MCF 10A (cell line): ENCODE results near the gene NTM. TPM values are rescaled to one million over a fixed set of nuclear protein-coding genes. Genes with fewer than 3 reads are reported as not detected.

Source experiments
- BruUV-seq: library from RNA; stranded (reverse); fragments of 400-500 nt; replicated peaks from 2 replicates; lab custom pipeline; 2021; lab: Mats Ljungman, UMichigan
- CTCF ChIA-PET: fragments of 300-600 bp; sonication (Branson Sonifier 250); formaldehyde crosslinking; extraction: SDS; loops from one replicate; lab custom pipeline; 2021; ENCODE audit warnings: antibody characterized with exemption, inconsistent platforms; lab: Yijun Ruan, JAX
- POLR2A ChIA-PET: fragments of 300-600, 350-650 bp; sonication (Branson Sonifier 250); formaldehyde crosslinking; extraction: SDS; loops from one replicate; lab custom pipeline; 2020; ENCODE audit warnings: antibody characterized with exemption, inconsistent platforms; lab: Yijun Ruan, JAX
- DNase-seq: peaks from one replicate; pipeline ENCODE4 v3.0.0-alpha.2; 2018; ENCODE audit not compliant: unreplicated experiment
- H3K27ac Mint-ChIP-seq: one replicate; pipeline ENCODE4 v1.8.0; 2022; ENCODE audit warnings: mild to moderate bottlenecking, low read depth, mixed read lengths; ENCODE audit not compliant: unreplicated experiment
- H3K27me3 Mint-ChIP-seq: one replicate; pipeline ENCODE4 v1.8.0; 2022; ENCODE audit warnings: mixed read lengths; ENCODE audit not compliant: insufficient read depth, unreplicated experiment
- H3K36me3 Mint-ChIP-seq: one replicate; pipeline ENCODE4 v1.8.0; 2022; ENCODE audit warnings: mild to moderate bottlenecking, moderate library complexity, mixed read lengths; ENCODE audit not compliant: insufficient read depth, unreplicated experiment
- H3K4me1 Mint-ChIP-seq: one replicate; pipeline ENCODE4 v1.8.0; 2022; ENCODE audit warnings: mixed read lengths; ENCODE audit not compliant: insufficient read depth, unreplicated experiment
- H3K4me3 Mint-ChIP-seq: one replicate; pipeline ENCODE4 v1.8.0; 2022; ENCODE audit warnings: mild to moderate bottlenecking, moderate library complexity, mixed read lengths; ENCODE audit not compliant: unreplicated experiment
- H3K9me3 Mint-ChIP-seq: one replicate; pipeline ENCODE4 v1.8.0; 2022; ENCODE audit warnings: mixed read lengths; ENCODE audit not compliant: unreplicated experiment
- intact Hi-C: fragments of 100-400 bp; cut with micrococcal nuclease; formaldehyde crosslinking; loops from 2 replicates; pipeline ENCODE4 v1.14.1; 2022
- total RNA-seq: library from RNA; stranded (reverse); gene quantifications from 2 replicates; pipeline ENCODE4 v1.2.3, GENCODE V29; 2022
- TF ChIP-seq, protein P1 (sequence below): fragments of 200-600 bp; IDR thresholded peaks from one replicate; pipeline ENCODE4 v1.8.0; 2022; ENCODE audit warnings: antibody characterized with exemption, mild to moderate bottlenecking; ENCODE audit not compliant: unreplicated experiment

NTM gene
- total RNA-seq, 1 experiment from 2014 or later, result not detected

- H3K27ac Mint-ChIP-seq, result no peak overlapping the region
- ChIA-PET CTCF (no interaction called here), POLR2A (no interaction called here)
- no peaks in the 10 kb centered on the region for H3K4me1 Mint-ChIP-seq
- DNase-seq, result no peak
- peaks cover 49% of the 10 kb centered on the region for H3K9me3 Mint-ChIP-seq
- no peaks in the 10 kb centered on the region for H3K36me3 Mint-ChIP-seq
- TF ChIP-seq, protein P1, sequence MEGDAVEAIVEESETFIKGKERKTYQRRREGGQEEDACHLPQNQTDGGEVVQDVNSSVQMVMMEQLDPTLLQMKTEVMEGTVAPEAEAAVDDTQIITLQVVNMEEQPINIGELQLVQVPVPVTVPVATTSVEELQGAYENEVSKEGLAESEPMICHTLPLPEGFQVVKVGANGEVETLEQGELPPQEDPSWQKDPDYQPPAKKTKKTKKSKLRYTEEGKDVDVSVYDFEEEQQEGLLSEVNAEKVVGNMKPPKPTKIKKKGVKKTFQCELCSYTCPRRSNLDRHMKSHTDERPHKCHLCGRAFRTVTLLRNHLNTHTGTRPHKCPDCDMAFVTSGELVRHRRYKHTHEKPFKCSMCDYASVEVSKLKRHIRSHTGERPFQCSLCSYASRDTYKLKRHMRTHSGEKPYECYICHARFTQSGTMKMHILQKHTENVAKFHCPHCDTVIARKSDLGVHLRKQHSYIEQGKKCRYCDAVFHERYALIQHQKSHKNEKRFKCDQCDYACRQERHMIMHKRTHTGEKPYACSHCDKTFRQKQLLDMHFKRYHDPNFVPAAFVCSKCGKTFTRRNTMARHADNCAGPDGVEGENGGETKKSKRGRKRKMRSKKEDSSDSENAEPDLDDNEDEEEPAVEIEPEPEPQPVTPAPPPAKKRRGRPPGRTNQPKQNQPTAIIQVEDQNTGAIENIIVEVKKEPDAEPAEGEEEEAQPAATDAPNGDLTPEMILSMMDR, result no peak
- BruUV-seq, result no TSS peak
- H3K4me3 Mint-ChIP-seq, result no peak overlapping the region
- H3K27me3 Mint-ChIP-seq, result no peaks in the 10 kb centered on the region
- intact Hi-C loops, result no loop called here
These were observed 468.9 kb downstream of the NTM start for GRCh38 chr11:131839326-131839725.

DNA sequence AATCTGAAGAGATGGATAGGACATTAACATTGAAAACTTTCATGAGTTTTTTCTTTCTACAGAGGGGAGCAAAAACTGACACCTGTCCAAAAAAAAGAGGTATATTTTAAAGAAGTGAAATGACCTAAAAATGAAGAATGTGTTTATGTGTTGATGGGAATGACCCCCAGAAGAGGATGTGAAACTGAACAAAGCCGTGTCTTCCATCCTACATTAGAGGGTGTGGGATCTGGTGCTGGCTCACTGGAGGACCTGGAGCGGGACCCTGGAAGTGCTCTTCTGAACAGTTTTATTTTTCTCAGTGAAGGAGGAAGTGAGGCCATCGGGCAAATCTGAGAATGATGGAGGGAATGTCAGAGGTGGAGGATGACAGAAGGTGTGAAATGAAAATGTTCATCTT lies 470.1 kb downstream of the NTM start:
- intact Hi-C loops, result no loop called here
- Mint-ChIP-seq H3K36me3 (no peaks in the 10 kb centered on the region), H3K9me3 (peaks cover 46% of the 10 kb centered on the region), H3K4me1 (no peaks in the 10 kb centered on the region), H3K27ac (no peak overlapping the region), H3K4me3 (no peak overlapping the region), H3K27me3 (no peaks in the 10 kb centered on the region)
- no peak for DNase-seq
- no TSS peak for BruUV-seq
- CTCF ChIA-PET, result no interaction called here
- POLR2A ChIA-PET, result no interaction called here
- TF ChIP-seq, protein P1, result no peak

DNA sequence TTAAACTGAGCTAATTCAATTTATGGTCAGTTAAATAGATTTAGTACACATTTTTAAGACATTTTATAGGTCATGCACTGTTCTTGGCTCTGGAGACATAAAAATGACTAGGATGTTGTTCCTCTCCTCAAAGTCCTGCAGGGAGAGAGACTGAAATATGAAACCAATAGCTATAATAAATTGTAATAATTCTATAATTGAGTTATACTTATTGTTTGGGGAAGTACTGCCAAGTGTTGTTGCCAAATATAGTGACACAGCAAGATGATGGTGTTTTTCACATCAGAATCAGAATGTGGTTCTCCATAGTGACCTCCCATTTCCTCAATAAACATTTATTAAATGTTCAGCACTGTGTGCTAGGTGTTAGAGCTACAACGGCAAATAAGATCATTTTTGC lies 470.6 kb downstream of the NTM start:
- TF ChIP-seq, protein P1, result no peak
- peaks cover 42% of the 10 kb centered on the region for H3K9me3 Mint-ChIP-seq
- CTCF ChIA-PET, result no interaction called here
- H3K4me3 Mint-ChIP-seq, result no peak overlapping the region
- no peaks in the 10 kb centered on the region for H3K4me1 Mint-ChIP-seq
- no peak for DNase-seq
- no peaks in the 10 kb centered on the region for H3K27me3 Mint-ChIP-seq
- no TSS peak for BruUV-seq
- intact Hi-C loops, result no loop called here
- POLR2A ChIA-PET, result no interaction called here
- H3K36me3 Mint-ChIP-seq, result no peaks in the 10 kb centered on the region
- H3K27ac Mint-ChIP-seq, result no peak overlapping the region

DNA sequence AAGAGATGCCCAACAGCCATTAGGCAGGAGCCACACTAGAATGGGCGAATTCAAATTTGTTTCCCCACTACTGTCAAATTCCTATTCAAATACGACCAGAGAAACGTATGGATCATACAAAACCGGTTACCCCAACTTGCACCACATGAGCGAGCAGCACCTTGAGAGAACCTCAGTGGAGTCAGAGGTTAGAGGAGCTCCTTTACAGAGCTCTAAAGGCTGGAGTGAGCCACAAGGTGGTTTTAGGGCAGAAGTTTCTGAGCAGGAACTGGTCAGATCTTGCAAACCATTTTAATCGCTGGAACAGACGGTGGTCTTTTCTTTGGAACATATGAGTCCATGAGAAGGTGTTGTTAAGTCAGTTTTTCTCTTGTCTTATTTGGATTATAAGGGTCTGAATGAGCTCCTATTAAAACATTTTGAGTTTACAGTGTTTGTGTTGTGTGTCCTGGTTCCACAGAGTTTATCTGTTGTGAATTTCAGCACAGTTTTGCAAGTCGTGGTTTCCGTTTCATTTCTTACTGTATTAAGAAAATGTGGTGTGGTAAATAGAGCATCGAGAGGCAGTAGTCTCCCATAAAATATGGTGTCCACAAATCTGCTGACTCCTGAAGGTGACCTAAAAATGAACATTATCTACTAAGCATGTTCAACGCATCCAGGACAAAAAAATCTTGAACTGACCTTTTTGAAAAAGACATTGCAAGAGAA lies 471.7 kb downstream of the NTM start:
- Mint-ChIP-seq H3K4me1 (no peaks in the 10 kb centered on the region), H3K36me3 (no peaks in the 10 kb centered on the region), H3K27ac (no peak overlapping the region), H3K27me3 (no peaks in the 10 kb centered on the region), H3K9me3 (peaks cover 42% of the 10 kb centered on the region), H3K4me3 (no peak overlapping the region)
- no TSS peak for BruUV-seq
- ChIA-PET POLR2A (no interaction called here), CTCF (no interaction called here)
- no peak for DNase-seq
- TF ChIP-seq, protein P1, result no peak
- intact Hi-C loops, result no loop called here
